ENCODE measurements around the gene NOL4L. TPM values are rescaled to one million over a fixed set of nuclear protein-coding genes. Genes with fewer than 3 reads are reported as not detected.

NOL4L gene
- total and polyA plus RNA-seq, 2 donors (not counting 3 experiments of a cell fraction or from before 2014, with no cell fraction given), result 55.2 to 79.6 TPM

DNA sequence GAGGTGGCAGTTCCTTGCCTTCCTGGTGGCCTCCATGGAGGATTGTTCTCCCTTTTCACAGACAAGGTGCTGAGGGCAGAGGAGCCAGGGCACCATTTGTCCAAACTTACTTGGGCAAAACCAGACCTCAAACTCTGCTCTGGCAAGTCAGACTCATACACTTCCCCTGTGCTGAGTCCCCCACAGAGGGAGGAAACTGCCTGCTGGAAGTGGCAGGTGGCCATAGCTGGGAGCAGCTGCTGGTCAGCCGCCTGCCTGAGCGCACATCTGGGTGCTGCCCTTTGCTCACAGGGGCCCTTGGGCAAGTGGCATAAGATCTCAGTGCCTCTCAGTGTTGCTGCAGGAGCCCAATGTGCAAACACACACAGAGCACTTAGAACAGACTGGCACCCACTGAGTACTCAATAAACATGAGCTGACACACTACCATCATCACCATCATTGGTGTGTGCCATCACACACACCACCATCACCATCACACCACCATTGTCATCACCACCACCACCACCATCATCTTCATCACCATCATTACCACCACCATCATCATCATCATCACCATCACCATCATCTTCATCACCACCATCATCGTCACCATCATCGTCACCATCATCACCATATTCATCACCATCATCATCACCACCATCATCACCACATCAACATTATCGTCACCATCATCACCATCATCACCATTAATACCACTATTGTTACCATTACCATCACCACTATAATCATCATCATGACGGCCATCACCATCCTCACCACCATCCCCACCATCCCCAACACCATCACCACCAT, 17.6 kb downstream of the NOL4L start:
- Histone ChIP-seq H3K79me2 (ENCODE audit: control insufficient read depth, insufficient read depth, low read length) (no peaks in the 10 kb centered on the region), H3K9me3 (replicated peaks; ENCODE audit: control insufficient read depth, insufficient read depth, low read length) (no peaks in the 10 kb centered on the region), H2AFZ (ENCODE audit: low read depth, low read length) (no peak overlapping the region), H3K9me1 (replicated peaks; ENCODE audit: control insufficient read depth, extremely low read depth, insufficient read depth, low read length) (no peaks in the 10 kb centered on the region), H3K4me1 (ENCODE audit: control insufficient read depth, extremely low read depth, insufficient read depth, low read length) (no peaks in the 10 kb centered on the region), H3K27me3 (ENCODE audit: control insufficient read depth in 2 of 2, insufficient read depth in 2 of 2, low read length in 2 of 2) (no peaks in the 10 kb centered on the region), H3K4me2 (ENCODE audit: insufficient read depth, low read length) (no peak overlapping the region), H3K9ac (replicated peaks; ENCODE audit: extremely low read depth, insufficient read depth, low read length) (no peak overlapping the region), H3K4me3 (replicated peaks in 1 of 3; ENCODE audit: insufficient read depth in 1 of 3, low read depth in 1 of 3, low read length in 3 of 3) (no peak overlapping the region), H3K27ac (ENCODE audit: insufficient read depth, low read depth, low read length) (no peak overlapping the region), H4K20me1 (replicated peaks; ENCODE audit: control insufficient read depth, extremely low read depth, insufficient read depth, low read length) (no peaks in the 10 kb centered on the region), H3K36me3 (ENCODE audit: control insufficient read depth in 2 of 2, extremely low read depth in 1 of 2, insufficient read depth in 2 of 2, low read length in 2 of 2) (no peaks in the 10 kb centered on the region)
- no peak for DNase-seq (ENCODE audit: low read depth, low spot score)
- BruUV-seq (replicated peaks), result no TSS peak
- dilution Hi-C loops (cut with MboI; ENCODE audit: extremely low pct_ligation_motif_present, low sequenced_read_pairs), result no loop called here
- TF ChIP-seq MYC (IDR thresholded peaks at IDR 0.05; ENCODE audit: low read depth, low read length), result no peak
- TF ChIP-seq POLR2A (IDR thresholded peaks at IDR 0.05; ENCODE audit: low read depth, low read length), result no peak
- TF ChIP-seq, protein P1, sequence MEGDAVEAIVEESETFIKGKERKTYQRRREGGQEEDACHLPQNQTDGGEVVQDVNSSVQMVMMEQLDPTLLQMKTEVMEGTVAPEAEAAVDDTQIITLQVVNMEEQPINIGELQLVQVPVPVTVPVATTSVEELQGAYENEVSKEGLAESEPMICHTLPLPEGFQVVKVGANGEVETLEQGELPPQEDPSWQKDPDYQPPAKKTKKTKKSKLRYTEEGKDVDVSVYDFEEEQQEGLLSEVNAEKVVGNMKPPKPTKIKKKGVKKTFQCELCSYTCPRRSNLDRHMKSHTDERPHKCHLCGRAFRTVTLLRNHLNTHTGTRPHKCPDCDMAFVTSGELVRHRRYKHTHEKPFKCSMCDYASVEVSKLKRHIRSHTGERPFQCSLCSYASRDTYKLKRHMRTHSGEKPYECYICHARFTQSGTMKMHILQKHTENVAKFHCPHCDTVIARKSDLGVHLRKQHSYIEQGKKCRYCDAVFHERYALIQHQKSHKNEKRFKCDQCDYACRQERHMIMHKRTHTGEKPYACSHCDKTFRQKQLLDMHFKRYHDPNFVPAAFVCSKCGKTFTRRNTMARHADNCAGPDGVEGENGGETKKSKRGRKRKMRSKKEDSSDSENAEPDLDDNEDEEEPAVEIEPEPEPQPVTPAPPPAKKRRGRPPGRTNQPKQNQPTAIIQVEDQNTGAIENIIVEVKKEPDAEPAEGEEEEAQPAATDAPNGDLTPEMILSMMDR (IDR thresholded peaks at IDR 0.05; ENCODE audit: extremely low read depth in 1 of 2, insufficient read depth in 1 of 2, low read depth in 1 of 2, low read length in 2 of 2), result no peak
- no peak for TF ChIP-seq FOS (IDR thresholded peaks at IDR 0.05; ENCODE audit: borderline replicate concordance, insufficient read depth, low read length)
- TF ChIP-seq JUN (IDR thresholded peaks at IDR 0.05; ENCODE audit: borderline replicate concordance, insufficient read depth, insufficient read length, low read depth), result no peak
- intact Hi-C loops (cut with micrococcal nuclease), result no loop called here
- POLR2A ChIA-PET, result no interaction called here
- no peak for FAIRE-seq
- CTCF ChIA-PET, result no interaction called here

Data from endothelial cell of umbilical vein (primary cell).